HG03159 (cell line): ENCODE data around the gene NCOA6.

Experiments
- ATAC-seq: cut with Tn5 transposase; IDR thresholded peaks from one replicate; pipeline ENCODE4 v1.9.1; 2021; ENCODE audit warnings: mild to moderate bottlenecking, moderate library complexity; ENCODE audit not compliant: unreplicated experiment

NCOA6 gene

DNA sequence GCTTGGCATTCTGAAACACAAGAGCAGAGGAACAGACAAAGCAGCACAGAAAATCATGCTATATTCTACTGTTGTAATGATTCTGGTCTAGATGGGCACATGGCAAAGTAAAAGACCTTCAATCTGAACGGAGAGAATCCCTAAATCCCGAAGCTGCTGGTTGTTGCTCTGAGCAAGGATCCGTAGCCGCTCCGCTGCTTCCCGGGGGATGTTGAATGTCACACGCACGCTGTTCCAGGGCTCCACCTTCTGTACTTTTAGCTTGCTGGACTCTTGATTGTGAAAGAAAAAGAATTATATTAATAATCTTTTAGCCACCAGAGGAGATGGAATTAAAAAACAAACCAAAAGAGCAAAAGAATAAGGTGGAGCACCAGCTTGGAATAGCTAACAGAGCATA, 49.3 kb downstream of the NCOA6 start:
- no peak for ATAC-seq

DNA sequence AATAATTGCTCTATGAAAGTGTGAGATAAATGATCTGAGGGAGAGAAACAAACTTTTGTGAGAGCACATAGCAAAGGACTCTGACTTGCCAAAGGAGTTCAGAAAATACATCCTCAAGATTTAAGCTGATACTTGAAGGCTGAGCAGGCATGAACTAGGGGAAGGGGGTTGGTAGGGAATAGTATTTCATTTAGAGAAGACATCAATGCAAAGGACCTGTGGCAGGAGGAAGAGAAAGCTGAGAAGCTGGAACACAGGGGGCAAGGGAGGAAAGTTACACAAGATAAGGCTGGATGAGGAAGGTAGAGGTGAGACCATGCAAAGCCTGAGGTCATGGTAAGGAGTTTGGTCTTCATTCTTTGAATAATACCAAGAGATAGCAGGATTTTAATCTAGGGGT, 50.6 kb downstream of the NCOA6 start:
- ATAC-seq: no peak

DNA sequence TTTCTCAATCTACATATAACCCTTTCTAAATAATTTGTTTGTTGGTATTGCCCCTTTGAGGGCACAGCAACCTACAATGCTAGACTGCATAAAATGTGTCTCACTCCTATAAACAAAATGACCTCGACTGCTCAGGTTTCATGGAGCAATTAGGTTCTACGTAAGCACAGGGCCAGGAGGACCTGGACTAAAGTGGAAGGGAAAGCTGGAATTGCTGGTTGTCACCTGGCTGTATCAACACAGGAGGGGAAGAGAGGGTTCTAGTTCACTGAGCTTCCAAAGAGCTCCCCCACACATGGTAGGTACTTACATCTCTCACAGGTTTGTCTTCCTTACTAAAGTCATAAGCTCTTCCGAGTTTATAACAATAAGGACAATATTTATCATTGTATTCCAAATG, 51.0 kb downstream of the NCOA6 start:
- ATAC-seq: no peak

GRCh38 chr20:34773726-34774125, 51.7 kb downstream of the NCOA6 start:
- ATAC-seq: no peak

DNA sequence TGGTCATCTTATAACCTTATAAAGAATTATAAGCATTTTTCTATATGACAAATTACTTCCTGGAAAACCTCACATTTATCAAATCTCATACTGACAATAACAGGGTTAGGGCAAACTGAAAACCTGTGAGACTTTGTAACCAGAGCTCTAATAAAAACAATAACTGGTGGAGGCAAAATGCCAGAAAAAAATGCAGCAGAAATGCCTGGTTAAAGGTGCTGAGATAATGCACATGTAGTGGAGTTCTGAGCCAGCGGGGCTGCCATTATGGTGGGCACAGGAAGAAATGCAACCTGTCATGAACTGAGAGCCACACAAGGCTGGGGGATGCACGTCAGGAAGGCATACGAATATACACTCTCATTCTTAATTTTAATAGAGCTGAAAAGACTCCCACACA, 53.0 kb downstream of the NCOA6 start:
- no peak for ATAC-seq

DNA sequence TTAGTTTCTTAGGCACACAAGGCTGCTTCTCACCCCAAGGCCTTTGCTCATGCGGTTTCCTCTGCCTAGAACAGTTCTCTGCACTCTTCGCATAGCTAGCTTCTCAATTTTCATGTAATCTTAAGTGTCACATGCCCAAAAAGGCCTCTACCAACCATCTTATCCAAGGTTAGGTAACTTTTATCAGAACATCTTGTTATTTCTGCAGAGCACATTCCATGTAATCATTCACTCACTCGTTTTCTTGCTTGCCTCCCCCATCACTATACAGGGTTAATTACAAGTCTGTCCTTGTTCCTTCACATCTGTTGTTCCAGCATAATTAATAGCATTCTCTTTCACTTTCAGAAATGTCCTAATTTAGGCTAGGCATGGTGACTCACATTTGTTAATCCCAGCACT, 53.8 kb downstream of the NCOA6 start:
- ATAC-seq: no peak

GRCh38 chr20:34768096-34768495, 57.4 kb downstream of the NCOA6 start:
- ATAC-seq: no peak

- ATAC-seq: no peak
These were observed 63.4 kb downstream of the NCOA6 start for GRCh38 chr20:34762031-34762555.

- no peak for ATAC-seq
These were observed 70.1 kb downstream of the NCOA6 start for GRCh38 chr20:34755367-34755766.

DNA sequence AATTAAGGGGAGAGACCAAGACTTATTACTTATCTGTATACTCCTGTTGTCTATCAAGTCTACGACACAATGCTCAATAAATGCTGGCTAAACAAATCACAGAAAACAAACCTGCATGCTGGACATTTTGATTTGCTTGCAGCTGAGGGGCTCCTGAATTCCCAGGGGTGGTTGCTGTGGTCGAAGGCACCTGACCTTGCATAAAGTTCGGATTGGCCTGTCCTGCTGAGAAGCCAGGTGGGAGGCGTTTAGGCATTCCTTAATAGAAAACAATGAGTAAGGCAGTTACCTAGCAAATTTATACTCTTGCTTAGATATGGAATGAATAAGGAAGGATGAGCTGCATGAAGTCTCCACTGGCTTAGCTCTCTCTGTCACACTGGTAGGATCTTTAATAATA, 70.8 kb downstream of the NCOA6 start:
- no peak for ATAC-seq

GRCh38 chr20:34753706-34754461, 71.6 kb downstream of the NCOA6 start:
- no peak for ATAC-seq

- ATAC-seq: no peak
These were observed 74.0 kb downstream of the NCOA6 start for GRCh38 chr20:34751453-34751852.

- no peak for ATAC-seq
These were observed 75.0 kb downstream of the NCOA6 start for GRCh38 chr20:34750484-34750883.

DNA sequence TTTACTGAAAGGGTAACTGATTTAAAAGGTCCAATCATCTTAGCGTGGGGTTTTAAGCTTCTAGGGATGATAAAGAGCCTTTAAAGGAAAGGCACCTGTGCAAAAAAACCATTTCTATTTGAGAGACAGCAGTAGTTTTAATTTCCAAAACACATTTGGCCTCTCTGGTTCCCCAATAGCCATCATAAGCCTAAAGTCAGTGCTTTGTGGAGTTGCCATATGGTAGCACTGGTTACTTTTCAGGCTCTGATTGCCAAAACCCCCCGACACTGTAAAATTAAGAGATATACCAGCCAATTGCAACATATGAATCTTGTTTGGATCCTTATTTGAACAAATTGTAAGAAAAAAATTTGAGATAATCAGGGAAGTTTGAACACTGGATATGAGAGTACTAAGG, 76.7 kb downstream of the NCOA6 start:
- ATAC-seq: no peak

GRCh38 chr20:34747479-34747878, 78.0 kb downstream of the NCOA6 start:
- no peak for ATAC-seq

- ATAC-seq: no peak
These were observed 78.8 kb downstream of the NCOA6 start for GRCh38 chr20:34746674-34747073.

DNA sequence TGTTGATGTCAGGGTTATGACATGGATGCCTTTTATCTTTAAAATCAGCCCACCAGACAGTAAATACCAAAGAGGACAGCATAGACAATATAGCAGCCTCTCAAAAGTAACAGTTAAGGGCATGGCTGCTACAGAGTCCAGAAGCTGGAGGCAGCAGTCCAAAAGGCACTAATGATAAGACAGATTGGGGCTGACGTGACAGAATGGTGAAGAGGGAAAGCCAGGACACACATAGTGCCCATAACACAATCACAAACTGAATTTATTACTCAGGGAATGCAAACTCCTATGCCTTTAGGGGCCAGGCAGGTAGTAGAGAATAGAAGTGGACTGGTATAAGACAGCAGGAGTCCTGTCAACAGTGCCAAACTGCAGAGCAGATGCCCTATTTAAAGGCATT, 80.6 kb downstream of the NCOA6 start:
- no peak for ATAC-seq

DNA sequence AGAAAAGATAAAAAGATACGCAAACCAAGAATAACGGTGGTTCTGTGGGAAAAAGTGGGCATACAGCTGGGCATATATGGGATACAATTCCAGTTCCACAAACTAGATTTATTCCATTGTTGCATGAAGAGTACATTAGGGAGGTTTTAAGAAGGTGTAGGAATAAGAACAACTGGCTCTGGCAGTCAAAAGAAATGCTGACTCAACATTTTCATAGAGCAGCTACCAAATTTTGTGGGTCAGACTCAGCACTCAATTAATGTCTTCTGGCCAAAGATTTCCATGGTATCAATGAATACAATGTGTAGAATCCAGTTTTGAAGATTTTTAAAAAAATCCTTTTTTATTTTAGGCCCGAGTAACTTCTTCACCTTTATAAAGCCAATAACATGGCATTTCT, 81.1 kb downstream of the NCOA6 start:
- no peak for ATAC-seq

GRCh38 chr20:34743039-34743438, 82.4 kb downstream of the NCOA6 start:
- ATAC-seq: no peak

- no peak for ATAC-seq
These were observed 89.2 kb downstream of the NCOA6 start for GRCh38 chr20:34736106-34736735.

DNA sequence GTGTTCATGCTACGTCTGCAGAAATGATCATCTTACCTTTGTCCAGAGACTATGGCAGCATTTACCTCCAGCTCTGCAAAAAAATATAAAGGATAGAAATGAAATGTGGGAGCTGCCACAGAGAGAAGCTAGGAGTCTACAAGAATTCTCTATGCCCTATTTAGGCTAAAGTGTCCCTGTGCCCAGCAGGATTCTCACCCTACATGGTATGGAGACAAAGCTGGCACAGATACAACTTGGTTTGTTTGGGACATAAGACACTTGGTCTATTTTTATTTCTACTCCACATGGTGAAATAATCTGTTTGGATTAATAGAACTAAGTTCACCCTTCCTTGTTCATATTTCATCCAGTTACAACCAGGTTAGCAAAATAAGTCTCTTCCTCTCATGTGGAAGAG, 92.9 kb downstream of the NCOA6 start:
- no peak for ATAC-seq

DNA sequence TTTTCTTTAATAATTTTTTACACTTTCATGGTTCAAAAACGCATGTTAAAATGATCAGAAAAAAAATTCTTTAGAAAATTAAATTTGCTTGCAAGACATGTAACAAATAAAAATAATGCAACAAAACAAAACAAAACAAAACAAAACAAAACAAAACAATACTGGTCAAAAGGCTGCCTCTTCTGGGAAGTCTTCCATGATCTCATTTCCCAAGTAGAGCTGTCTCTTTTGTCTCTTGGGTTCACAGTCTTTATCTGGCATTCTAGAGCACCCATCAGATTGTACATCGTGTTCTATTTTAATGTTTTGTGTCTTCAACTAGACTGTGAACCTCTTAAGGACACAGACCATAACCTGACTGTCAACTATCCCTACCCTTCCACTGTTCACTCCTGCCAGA, 96.0 kb downstream of the NCOA6 start:
- no peak for ATAC-seq

DNA sequence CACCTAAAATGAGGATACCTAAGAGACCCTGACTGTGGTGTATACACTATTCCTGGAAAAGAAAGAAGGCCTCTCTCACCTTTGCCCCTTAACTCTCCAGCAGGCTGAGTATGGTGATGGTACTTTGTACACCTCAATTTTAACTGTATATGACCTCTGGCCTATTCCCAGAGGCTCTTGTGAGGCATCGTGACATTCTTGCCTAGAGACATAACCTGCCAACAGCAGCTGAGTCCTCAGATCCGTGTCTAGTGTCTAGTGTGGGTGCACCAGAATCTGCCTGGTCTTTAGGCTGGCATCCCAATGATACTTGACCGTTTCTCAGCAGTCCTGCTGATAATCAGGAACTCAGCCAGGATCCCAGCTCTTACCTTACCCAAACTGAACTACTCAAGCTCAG, 101.3 kb downstream of the NCOA6 start:
- ATAC-seq: no peak
